OCI-LY1 (cell line): Measurements from ENCODE around the gene TM4SF1.

Experiments used
- H2AFZ ChIP-seq: fragments of 200-600 bp; sonication (generic), shearing (Covaris generic); 2 replicates; pipeline ENCODE4 v1.6.0; 2014; ENCODE audit warnings: antibody characterized with exemption, mild to moderate bottlenecking, low read length
- H3F3A ChIP-seq: fragments of 200-600 bp; sonication (generic), shearing (Covaris generic); 2 replicates; pipeline ENCODE4 v1.6.0; 2014; ENCODE audit warnings: mild to moderate bottlenecking, antibody characterized with exemption, low read length, moderate library complexity; ENCODE audit not compliant: insufficient read depth
- H3K27ac ChIP-seq: fragments of 200-600 bp; sonication (generic); 2 replicates; pipeline ENCODE4 v1.5.1; 2014; ENCODE audit warnings: low read length, mixed run types, mild to moderate bottlenecking, low read depth; ENCODE audit not compliant: poor library complexity, severe bottlenecking
- H3K27me3 ChIP-seq: fragments of 200-600 bp; sonication (generic); 2 replicates; pipeline ENCODE4 v1.6.0; 2014; ENCODE audit warnings: antibody characterized with exemption, mild to moderate bottlenecking, low read length, moderate library complexity; ENCODE audit not compliant: insufficient read depth
- H3K36me3 ChIP-seq: fragments of 200-600 bp; sonication (generic); 2 replicates; pipeline ENCODE4 v1.6.1; 2014; ENCODE audit warnings: mild to moderate bottlenecking, antibody characterized with exemption, low read length, moderate library complexity, mixed read lengths; ENCODE audit not compliant: insufficient read depth
- H3K4me1 ChIP-seq: fragments of 200-600 bp; sonication (generic); 2 replicates; pipeline ENCODE4 v1.5.1; 2014; ENCODE audit warnings: mild to moderate bottlenecking, low read length, moderate library complexity; ENCODE audit not compliant: insufficient read depth, severe bottlenecking
- H3K4me2 ChIP-seq: fragments of 200-600 bp; sonication (generic), shearing (Covaris generic); 2 replicates; pipeline ENCODE4 v1.6.1; 2014; ENCODE audit warnings: low read length
- H3K4me3 ChIP-seq: fragments of 200-600 bp; sonication (generic); 2 replicates; pipeline ENCODE4 v1.5.1; 2014; ENCODE audit warnings: low read length, low read depth, mild to moderate bottlenecking, mixed read lengths; ENCODE audit not compliant: poor library complexity, severe bottlenecking
- H3K79me2 ChIP-seq: fragments of 200-600 bp; shearing (Covaris generic); 2 replicates; pipeline ENCODE4 v1.6.1; 2016; ENCODE audit warnings: mixed run types, low read length, mixed read lengths; ENCODE audit not compliant: insufficient read depth
- H3K9ac ChIP-seq: fragments of 200-600 bp; sonication (generic), shearing (Covaris generic); 2 replicates; pipeline ENCODE4 v1.6.1; 2014; ENCODE audit warnings: mild to moderate bottlenecking, low read length, mixed read lengths
- H3K9me2 ChIP-seq: fragments of 200-600 bp; sonication (generic), shearing (Covaris generic); 2 replicates; pipeline ENCODE4 v1.6.1; 2014; ENCODE audit warnings: low read depth, mild to moderate bottlenecking, low read length, mixed read lengths
- H3K9me3 ChIP-seq: fragments of 200-600 bp; shearing (Covaris generic); 2 replicates; pipeline ENCODE4 v1.6.1; 2014; ENCODE audit warnings: low read length, mixed read lengths
- H4K20me1 ChIP-seq: fragments of 200-600 bp; sonication (generic), shearing (Covaris generic); 2 replicates; pipeline ENCODE4 v1.6.0; 2016; ENCODE audit warnings: mild to moderate bottlenecking, low read length; ENCODE audit not compliant: insufficient read depth
- CTCF ChIP-seq: fragments of 200-600 bp; sonication (generic), shearing (Covaris generic); IDR thresholded peaks from 2 replicates; pipeline ENCODE4 v1.5.1; 2017; ENCODE audit warnings: mild to moderate bottlenecking, antibody characterized with exemption, low read length, moderate library complexity, mixed read lengths
- EZH2 ChIP-seq: fragments of 200-600 bp; sonication (generic), shearing (Covaris generic); IDR thresholded peaks from 2 replicates; pipeline ENCODE4 v1.8.0; 2017; ENCODE audit warnings: borderline replicate concordance, mixed run types, mild to moderate bottlenecking, antibody characterized with exemption, low read length, moderate library complexity, mixed read lengths

The TM4SF1 gene

GRCh38 chr3:149391960-149392359 lies 14.5 kb upstream of the TM4SF1 start:
- Histone ChIP-seq H3K4me3 (no peak overlapping the region), H3K9ac (no peak overlapping the region), H3K36me3 (no peaks in the 10 kb centered on the region), H3K27ac (no peak overlapping the region), H3F3A (no peaks in the 10 kb centered on the region), H3K4me1 (no peaks in the 10 kb centered on the region), H3K79me2 (no peaks in the 10 kb centered on the region), H4K20me1 (no peaks in the 10 kb centered on the region), H3K9me2 (no peaks in the 10 kb centered on the region), H3K27me3 (peaks cover 4% of the 10 kb centered on the region; the same call in 1 of the 2 replicates), H3K4me2 (no peak overlapping the region), H2AFZ (no peak overlapping the region), H3K9me3 (no peaks in the 10 kb centered on the region)
- no peak for TF ChIP-seq EZH2
- no peak for TF ChIP-seq CTCF

GRCh38 chr3:149390772-149391212 lies 13.3 kb upstream of the TM4SF1 start:
- TF ChIP-seq EZH2, result no peak
- no peak for TF ChIP-seq CTCF
- Histone ChIP-seq H3K4me1 (no peaks in the 10 kb centered on the region), H4K20me1 (no peaks in the 10 kb centered on the region)

GRCh38 chr3:149390294-149390693 lies 12.8 kb upstream of the TM4SF1 start:
- Histone ChIP-seq H3F3A (no peaks in the 10 kb centered on the region), H2AFZ (no peak overlapping the region), H3K4me3 (no peak overlapping the region), H3K9me3 (no peaks in the 10 kb centered on the region), H3K79me2 (no peaks in the 10 kb centered on the region), H3K4me2 (no peak overlapping the region), H3K4me1 (no peaks in the 10 kb centered on the region), H3K27ac (no peak overlapping the region), H4K20me1 (no peaks in the 10 kb centered on the region), H3K36me3 (no peaks in the 10 kb centered on the region), H3K27me3 (peaks cover 4% of the 10 kb centered on the region; the same call in 1 of the 2 replicates), H3K9ac (no peak overlapping the region), H3K9me2 (no peaks in the 10 kb centered on the region)
- no peak for TF ChIP-seq EZH2
- TF ChIP-seq CTCF, result no peak

More at GRCh38 chr3:149390772-149391212, 13.3 kb upstream of the TM4SF1 start:
- Histone ChIP-seq H3K79me2 (no peaks in the 10 kb centered on the region), H3K9me3 (no peaks in the 10 kb centered on the region), H3K9me2 (no peaks in the 10 kb centered on the region), H3K36me3 (no peaks in the 10 kb centered on the region), H3K27me3 (peaks cover 4% of the 10 kb centered on the region; the same call in 1 of the 2 replicates), H3K27ac (no peak overlapping the region), H3K4me2 (no peak overlapping the region), H3F3A (no peaks in the 10 kb centered on the region), H3K4me3 (no peak overlapping the region), H2AFZ (no peak overlapping the region), H3K9ac (no peak overlapping the region)
